GM12892 (cell line): ENCODE results near the gene PIK3C2B.

ENCODE experiments used
- POLR2A ChIP-seq: IDR thresholded peaks from 2 replicates; pipeline ENCODE4 v1.6.1; 2011; ENCODE audit warnings: low read depth, low read length, control low read depth
- POLR2AphosphoS5 ChIP-seq: IDR thresholded peaks from 2 replicates; pipeline ENCODE4 v1.6.1; 2011; ENCODE audit warnings: low read depth, low read length, control low read depth
- TAF1 ChIP-seq: IDR thresholded peaks from 2 replicates; pipeline ENCODE4 v1.6.1; 2011; ENCODE audit warnings: low read depth, mild to moderate bottlenecking, control low read depth, low read length, borderline replicate concordance

- TF ChIP-seq TAF1 (no peak), POLR2A (no peak), POLR2AphosphoS5 (no peak)
Measured at GRCh38 chr1:204468766-204469302, 25.8 kb downstream of the PIK3C2B start.
